K562 treated with DMSO at 1 percent for 4 hours (cell line): ENCODE data around the gene GOLGA8N. TPM values are rescaled to one million over a fixed set of nuclear protein-coding genes. Genes with fewer than 3 reads are reported as not detected.

Experiments used
- total RNA-seq: library from RNA; unstranded; fragments of 300-600 nt; gene quantifications from 2 replicates; pipeline ENCODE4 v1.2.3, GENCODE V29; 2022; ENCODE audit not compliant: insufficient read depth

GOLGA8N gene
- total RNA-seq, result 0.42 and 1.3 TPM in 2 replicates

GRCh38 chr15:32593151-32593550 lies at the start of gene GOLGA8N:
TSS of gene GOLGA8N (plus strand) at chr15:32593456.

GRCh38 chr15:32615051-32615870 lies 22.0 kb downstream of the GOLGA8N start, which contains the start of gene ARHGAP11A:
TSS of gene ARHGAP11A (plus strand) at chr15:32615504. CDS start at chr15:32616212, 708 bp downstream.

GRCh38 chr15:32641517-32642059 lies 48.3 kb downstream of the GOLGA8N start, which contains the start of gene SCG5:
TSS of gene SCG5 (plus strand) at chr15:32641710. CDS start at chr15:32643593, 1,883 bp downstream.

Other genes starting within 250 kb of the GOLGA8N start
- not detected in 2 replicates for gene GOLGA8K, start 190.2 kb upstream of the GOLGA8N start, total RNA-seq
- gene GOLGA8O, start 137.8 kb upstream of the GOLGA8N start, total RNA-seq, result not detected in 2 replicates
- 10.5 and 12.8 TPM in 2 replicates for gene ARHGAP11A, start 22.0 kb downstream of the GOLGA8N start, total RNA-seq
- not detected in 2 replicates for gene SCG5, start 48.3 kb downstream of the GOLGA8N start, total RNA-seq
- gene GREM1, start 124.5 kb downstream of the GOLGA8N start, total RNA-seq, result not detected in 2 replicates